A673 (cell line): Measurements from ENCODE around the gene ETNK2. TPM values are rescaled to one million over a fixed set of nuclear protein-coding genes. Genes with fewer than 3 reads are reported as not detected.

ENCODE experiments used
- BruUV-seq: library from RNA; stranded (reverse); fragments of 400-500 nt; replicated peaks from 2 replicates; lab custom pipeline; 2021; lab: Mats Ljungman, UMichigan
- CTCF ChIA-PET: fragments of 300-600 bp; sonication (Branson Sonifier 250); formaldehyde crosslinking; loops from one replicate; lab custom pipeline; 2022; ENCODE audit warnings: antibody characterized with exemption; lab: Charles Lee
- POLR2A ChIA-PET: fragments of 300-600 bp; sonication (Branson Sonifier 250); formaldehyde crosslinking; loops from one replicate; lab custom pipeline; 2022; ENCODE audit warnings: antibody characterized with exemption; ENCODE audit not compliant: low non-redundant PET; lab: Charles Lee
- DNase-seq: peaks from one replicate; pipeline ENCODE4 v3.0.0-alpha.2; 2015; ENCODE audit warnings: low spot score
- H3K27ac ChIP-seq: fragments of 200-600 bp; sonication (generic); 2 replicates; pipeline ENCODE4 v1.5.1; 2016; ENCODE audit warnings: mixed run types, low read depth, mild to moderate bottlenecking, mixed read lengths, antibody characterized with exemption, low read length; ENCODE audit not compliant: poor library complexity, severe bottlenecking
- H3K27me3 ChIP-seq: fragments of 200-600 bp; sonication (generic); replicated peaks from 2 replicates; pipeline ENCODE4 v1.6.1; 2017; ENCODE audit warnings: mixed run types, low read depth, mild to moderate bottlenecking, mixed read lengths, antibody characterized with exemption, low read length; ENCODE audit not compliant: insufficient read depth, poor library complexity
- H3K36me3 ChIP-seq: fragments of 200-600 bp; sonication (generic); 2 replicates; pipeline ENCODE4 v1.6.1; 2016; ENCODE audit warnings: mixed run types, mild to moderate bottlenecking, mixed read lengths, antibody characterized with exemption, low read length; ENCODE audit not compliant: insufficient read depth, poor library complexity, severe bottlenecking
- H3K4me1 ChIP-seq: fragments of 200-600 bp; sonication (generic); 2 replicates; pipeline ENCODE4 v1.6.1; 2017; ENCODE audit warnings: mixed run types, mild to moderate bottlenecking, mixed read lengths, antibody characterized with exemption, low read length; ENCODE audit not compliant: insufficient read depth, poor library complexity, severe bottlenecking
- H3K4me3 ChIP-seq: fragments of 200-600 bp; sonication (generic); 2 replicates; pipeline ENCODE4 v1.5.1; 2016; ENCODE audit warnings: low read depth, mixed run types, mild to moderate bottlenecking, mixed read lengths, low read length; ENCODE audit not compliant: poor library complexity, severe bottlenecking
- H3K9me3 ChIP-seq: fragments of 200-600 bp; sonication (generic); 2 replicates; pipeline ENCODE4 v1.6.1; 2016; ENCODE audit warnings: mixed run types, low read depth, mild to moderate bottlenecking, mixed read lengths, antibody characterized with exemption, low read length; ENCODE audit not compliant: poor library complexity, severe bottlenecking
- EZH2 ChIP-seq: fragments of 200-600 bp; sonication (generic); IDR thresholded peaks from 2 replicates; pipeline ENCODE4 v1.6.1; 2017; ENCODE audit warnings: borderline replicate concordance, low read depth, mild to moderate bottlenecking, mixed read lengths, antibody characterized with exemption, low read length; ENCODE audit not compliant: poor library complexity, severe bottlenecking
- intact Hi-C: fragments of 100-400 bp; cut with micrococcal nuclease; formaldehyde crosslinking; loops from one replicate; pipeline ENCODE4 v1.10.0; 2022; ENCODE audit not compliant: unreplicated experiment
- total RNA-seq: library from RNA; stranded (reverse); gene quantifications from 2 replicates; pipeline ENCODE4 v1.2.3, GENCODE V29; 2021
- TF ChIP-seq, protein P1 (sequence below): fragments of 300-800, 200-600 bp; sonication (generic); conservative IDR thresholded peaks from 2 replicates; pipeline ENCODE4 v1.5.1; 2017; ENCODE audit warnings: low read depth, mild to moderate bottlenecking, antibody characterized with exemption, low read length, moderate library complexity, mixed read lengths

ETNK2 gene
- total RNA-seq, 1 experiment from 2014 or later, result 8.3 TPM

DNA sequence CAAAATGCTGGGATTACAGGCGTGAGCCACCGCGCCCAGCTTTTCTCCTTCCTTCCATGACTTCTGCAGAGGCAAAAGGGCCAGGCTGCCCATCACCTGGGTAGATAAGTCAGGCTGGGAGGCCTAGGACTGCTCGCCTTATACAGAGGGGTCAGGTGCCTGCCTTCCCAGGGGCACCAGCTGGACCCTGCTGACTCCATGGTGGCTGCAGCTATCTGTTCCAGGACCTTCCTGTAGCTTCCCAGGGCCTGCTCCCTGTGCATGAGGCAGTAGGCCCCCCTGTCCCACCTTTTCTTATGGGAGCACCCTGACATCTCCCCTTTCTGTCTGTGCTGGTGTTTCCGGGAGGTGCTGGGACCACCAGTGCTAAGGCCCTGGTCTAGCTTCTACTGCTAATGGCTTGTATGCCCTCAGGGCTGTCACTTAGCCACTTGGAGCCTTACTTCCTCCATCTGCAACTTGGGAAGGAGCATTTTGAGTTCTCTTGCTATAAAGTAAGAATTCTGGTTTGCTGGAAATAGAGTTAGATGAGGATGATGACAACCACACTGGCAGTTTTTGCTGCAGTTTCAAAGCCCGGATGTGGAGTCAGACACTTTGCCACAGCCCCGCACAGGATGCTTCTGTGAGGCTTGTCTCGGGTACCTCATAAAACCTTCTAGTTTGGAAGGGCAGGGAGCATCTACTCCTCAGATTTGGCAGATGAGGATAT, 64.5 kb downstream of the ETNK2 start:
- CTCF ChIA-PET, result no interaction called here
- TF ChIP-seq EZH2, result no peak
- intact Hi-C loops, result no loop called here
- POLR2A ChIA-PET, result no interaction called here
- no peaks in the 10 kb centered on the region for H3K4me1 ChIP-seq
- BruUV-seq, result no TSS peak
- no peak for DNase-seq
- H3K27ac ChIP-seq, result no peak overlapping the region
- no peak overlapping the region for H3K4me3 ChIP-seq
- no peaks in the 10 kb centered on the region for H3K36me3 ChIP-seq
- no peaks in the 10 kb centered on the region for H3K27me3 ChIP-seq
- H3K9me3 ChIP-seq, result no peaks in the 10 kb centered on the region

- no TSS peak for BruUV-seq
- TF ChIP-seq EZH2, result no peak
- TF ChIP-seq, protein P1, sequence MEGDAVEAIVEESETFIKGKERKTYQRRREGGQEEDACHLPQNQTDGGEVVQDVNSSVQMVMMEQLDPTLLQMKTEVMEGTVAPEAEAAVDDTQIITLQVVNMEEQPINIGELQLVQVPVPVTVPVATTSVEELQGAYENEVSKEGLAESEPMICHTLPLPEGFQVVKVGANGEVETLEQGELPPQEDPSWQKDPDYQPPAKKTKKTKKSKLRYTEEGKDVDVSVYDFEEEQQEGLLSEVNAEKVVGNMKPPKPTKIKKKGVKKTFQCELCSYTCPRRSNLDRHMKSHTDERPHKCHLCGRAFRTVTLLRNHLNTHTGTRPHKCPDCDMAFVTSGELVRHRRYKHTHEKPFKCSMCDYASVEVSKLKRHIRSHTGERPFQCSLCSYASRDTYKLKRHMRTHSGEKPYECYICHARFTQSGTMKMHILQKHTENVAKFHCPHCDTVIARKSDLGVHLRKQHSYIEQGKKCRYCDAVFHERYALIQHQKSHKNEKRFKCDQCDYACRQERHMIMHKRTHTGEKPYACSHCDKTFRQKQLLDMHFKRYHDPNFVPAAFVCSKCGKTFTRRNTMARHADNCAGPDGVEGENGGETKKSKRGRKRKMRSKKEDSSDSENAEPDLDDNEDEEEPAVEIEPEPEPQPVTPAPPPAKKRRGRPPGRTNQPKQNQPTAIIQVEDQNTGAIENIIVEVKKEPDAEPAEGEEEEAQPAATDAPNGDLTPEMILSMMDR, result no peak
- Histone ChIP-seq H3K9me3 (no peaks in the 10 kb centered on the region), H3K4me1 (peaks cover 7% of the 10 kb centered on the region), H3K27ac (no peak overlapping the region), H3K27me3 (no peaks in the 10 kb centered on the region), H3K4me3 (no peak overlapping the region), H3K36me3 (no peaks in the 10 kb centered on the region)
- no peak for DNase-seq
- intact Hi-C loops, result no loop called here
- CTCF ChIA-PET, result no interaction called here
- POLR2A ChIA-PET, result no interaction called here
These were observed 66.0 kb downstream of the ETNK2 start for GRCh38 chr1:204085876-204086275.

- no peak for DNase-seq
- H3K36me3 ChIP-seq, result no peaks in the 10 kb centered on the region
- CTCF ChIA-PET, result no interaction called here
- H3K4me3 ChIP-seq, result no peak overlapping the region
- H3K4me1 ChIP-seq, result peaks cover 22% of the 10 kb centered on the region
- intact Hi-C loops, result no loop called here
- no TSS peak for BruUV-seq
- no peak overlapping the region for H3K27ac ChIP-seq
- POLR2A ChIA-PET, result no interaction called here
- TF ChIP-seq, protein P1, result no peak
- no peak for TF ChIP-seq EZH2
- H3K9me3 ChIP-seq, result no peaks in the 10 kb centered on the region
- no peaks in the 10 kb centered on the region for H3K27me3 ChIP-seq
These were observed 67.5 kb downstream of the ETNK2 start for GRCh38 chr1:204084247-204084772.

DNA sequence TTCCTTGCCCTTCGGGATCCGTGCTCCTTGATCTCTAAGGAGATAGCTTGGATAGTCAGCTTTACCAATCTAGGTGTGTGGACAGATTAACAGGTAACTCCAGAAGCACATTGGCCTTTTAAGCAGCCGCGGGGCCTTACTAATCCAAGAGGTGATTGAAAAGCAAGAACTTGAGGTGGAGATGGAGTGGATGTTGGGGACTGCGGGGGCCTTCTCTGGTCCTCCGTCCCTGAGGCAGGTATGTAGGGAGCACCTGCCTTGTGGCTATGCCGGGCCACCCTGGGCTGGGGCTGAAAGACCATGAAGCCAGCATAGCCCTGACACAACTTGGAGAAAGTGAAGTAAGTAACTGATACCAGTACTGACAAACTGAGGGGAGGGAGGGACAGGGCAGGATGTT, 68.4 kb downstream of the ETNK2 start:
- BruUV-seq, result no TSS peak
- H3K36me3 ChIP-seq, result no peaks in the 10 kb centered on the region
- ChIA-PET POLR2A (no interaction called here), CTCF (no interaction called here)
- DNase-seq, result no peak
- no peak for TF ChIP-seq EZH2
- TF ChIP-seq, protein P1, result no peak
- H3K27ac ChIP-seq, result no peak overlapping the region
- no peak overlapping the region for H3K4me3 ChIP-seq
- peaks cover 25% of the 10 kb centered on the region for H3K4me1 ChIP-seq
- intact Hi-C loops, result no loop called here
- H3K9me3 ChIP-seq, result no peaks in the 10 kb centered on the region
- no peaks in the 10 kb centered on the region for H3K27me3 ChIP-seq
